Stimulated activated effector memory CD8-positive, alpha-beta T cell treated with anti-CD3 and anti-CD28 coated beads, Interleukin-12 subunit alpha, Interleukin-12 subunit beta, amount 100 ng/mL, for 72 hours (primary cell): ENCODE measurements around the gene DEFB124.
"Not testable (repeated sequence)": the region's sequence is repeated elsewhere in the genome, so short reads cannot be mapped to it uniquely, and the experiment has no call there.

ENCODE experiments used
- ATAC-seq: fragments of 150-1000 bp; cut with Tn5 transposase; 2 replicates; pipeline ENCODE4 v1.10.0; 2021
- DNase-seq, 2 donors: peaks; one replicate each; pipeline ENCODE4 v3.0.0; 2021 to 2022; ENCODE audit warnings: low spot score in 2 of 2
- H3K27ac Mint-ChIP-seq: one replicate; pipeline ENCODE4 v1.8.0; 2022; ENCODE audit warnings: mild to moderate bottlenecking, mixed read lengths
- H3K36me3 Mint-ChIP-seq: one replicate; pipeline ENCODE4 v1.8.0; 2022; ENCODE audit warnings: mild to moderate bottlenecking, mixed read lengths
- H3K4me1 Mint-ChIP-seq: one replicate; pipeline ENCODE4 v1.8.0; 2022; ENCODE audit warnings: mixed read lengths
- H3K4me3 Mint-ChIP-seq: one replicate; pipeline ENCODE4 v1.8.0; 2022; ENCODE audit warnings: mild to moderate bottlenecking, mixed read lengths
- H3K9me3 Mint-ChIP-seq: one replicate; pipeline ENCODE4 v1.8.0; 2022; ENCODE audit warnings: mixed read lengths

DEFB124 gene

GRCh38 chr20:31472395-31473330, 2.3 kb downstream of the DEFB124 start:
- Mint-ChIP-seq H3K4me3 (no peak overlapping the region), H3K9me3 (no peaks in the 10 kb centered on the region), H3K27ac (no peak overlapping the region), H3K4me1 (no peaks in the 10 kb centered on the region), H3K36me3 (no peaks in the 10 kb centered on the region)
- ATAC-seq: peak; percentile 28
- no peak for DNase-seq

GRCh38 chr20:31470946-31471345, 4.0 kb downstream of the DEFB124 start:
- not testable (repeated sequence) for H3K4me3 Mint-ChIP-seq, H3K9me3 Mint-ChIP-seq, DNase-seq, H3K27ac Mint-ChIP-seq, H3K4me1 Mint-ChIP-seq, H3K36me3 Mint-ChIP-seq, ATAC-seq

GRCh38 chr20:31454361-31454760, 20.6 kb downstream of the DEFB124 start:
- ATAC-seq: no peak
- Mint-ChIP-seq H3K4me1 (no peaks in the 10 kb centered on the region), H3K9me3 (no peaks in the 10 kb centered on the region), H3K4me3 (no peak overlapping the region), H3K36me3 (no peaks in the 10 kb centered on the region), H3K27ac (no peak overlapping the region)
- no peak for DNase-seq

GRCh38 chr20:31452575-31452974, 22.4 kb downstream of the DEFB124 start:
- Mint-ChIP-seq H3K4me3 (no peak overlapping the region), H3K4me1 (no peaks in the 10 kb centered on the region), H3K9me3 (no peaks in the 10 kb centered on the region), H3K27ac (no peak overlapping the region), H3K36me3 (no peaks in the 10 kb centered on the region)
- DNase-seq (no peak), ATAC-seq (no peak)

GRCh38 chr20:31449511-31450414, 25.2 kb downstream of the DEFB124 start:
- no peak overlapping the region for H3K4me3 Mint-ChIP-seq
- H3K4me1 Mint-ChIP-seq: no peaks in the 10 kb centered on the region
- H3K9me3 Mint-ChIP-seq: no peaks in the 10 kb centered on the region
- DNase-seq (no peak), ATAC-seq (no peak)
- no peak overlapping the region for H3K27ac Mint-ChIP-seq
- no peaks in the 10 kb centered on the region for H3K36me3 Mint-ChIP-seq

DNA sequence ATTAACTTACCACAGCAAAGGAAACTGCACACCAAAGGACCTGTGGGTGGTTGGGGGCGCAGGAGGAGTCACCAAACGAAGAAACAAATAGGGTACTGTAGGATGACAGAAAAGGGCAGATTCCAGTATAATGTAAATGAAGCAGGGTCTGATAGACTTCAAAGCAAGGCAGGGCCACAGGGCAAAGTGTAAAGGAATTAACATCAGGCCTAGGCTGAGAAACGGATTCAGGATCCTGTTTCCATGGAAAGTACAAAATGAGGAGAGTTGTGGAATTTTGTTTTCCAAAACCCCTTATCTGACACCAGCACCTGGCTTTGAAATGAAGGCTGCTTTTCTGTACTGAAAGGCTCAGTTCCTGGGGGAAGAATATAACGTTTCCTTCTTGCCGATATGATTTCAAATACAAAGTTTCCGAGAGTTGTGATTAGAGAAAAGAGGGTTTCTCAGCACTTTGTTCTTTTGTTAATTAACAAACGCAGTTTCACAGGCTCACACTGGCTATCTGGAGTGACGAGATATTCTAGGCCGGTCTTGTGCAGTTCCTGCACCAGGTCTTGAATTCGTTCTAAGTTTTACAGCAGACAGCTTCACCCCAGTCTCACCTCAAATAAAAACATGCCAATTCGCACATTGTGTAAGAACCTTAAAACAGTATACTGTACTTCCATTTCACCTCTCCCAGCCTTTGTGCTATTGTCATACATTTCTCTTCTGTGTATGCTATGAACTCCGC, 28.7 kb downstream of the DEFB124 start:
- H3K9me3 Mint-ChIP-seq: no peaks in the 10 kb centered on the region
- no peaks in the 10 kb centered on the region for H3K4me1 Mint-ChIP-seq
- H3K27ac Mint-ChIP-seq: no peak overlapping the region
- ATAC-seq: no peak
- no peaks in the 10 kb centered on the region for H3K36me3 Mint-ChIP-seq
- DNase-seq: no peak
- no peak overlapping the region for H3K4me3 Mint-ChIP-seq

DNA sequence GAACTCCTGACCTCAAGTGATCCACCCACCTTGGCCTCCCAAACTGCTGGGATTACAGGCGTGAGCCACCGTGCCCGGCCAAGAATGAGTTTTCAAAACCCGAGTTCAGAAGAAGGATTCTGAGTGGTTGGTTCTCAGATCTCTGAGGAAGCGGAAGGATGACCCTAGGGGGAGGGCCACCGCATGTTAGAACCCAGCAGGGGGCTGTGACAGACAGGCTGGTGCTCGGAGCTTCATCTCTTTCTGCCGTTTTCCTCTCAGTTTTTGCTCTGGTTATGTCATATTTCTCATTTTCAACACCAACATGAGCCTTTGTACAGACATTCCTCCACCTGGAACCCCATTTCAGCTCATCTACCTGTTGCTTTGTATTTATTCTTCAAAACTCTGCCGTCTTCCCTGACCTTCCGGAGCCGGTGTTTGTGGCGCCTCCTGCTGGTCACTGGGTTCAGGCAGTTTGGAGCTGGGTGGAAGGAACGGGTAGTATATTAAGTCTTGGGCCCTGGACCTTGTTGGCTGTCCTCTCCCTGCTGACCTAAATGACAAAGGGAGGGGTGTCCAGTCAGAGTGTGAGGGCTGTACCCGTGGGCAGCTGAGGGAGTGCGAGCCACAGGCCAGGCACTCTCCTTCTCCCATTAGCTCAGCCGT, 34.8 kb downstream of the DEFB124 start, which contains the start of gene DEFB123:
Gene DEFB123, plus strand, starts transcription at position 621 of the 648 bp plus-strand sequence. CDS start 67 bp downstream, outside the sequence.
- H3K9me3 Mint-ChIP-seq: no peaks in the 10 kb centered on the region

GRCh38 chr20:31430568-31431115, 44.3 kb downstream of the DEFB124 start:
- no peaks in the 10 kb centered on the region for H3K4me1 Mint-ChIP-seq
- no peaks in the 10 kb centered on the region for H3K36me3 Mint-ChIP-seq
- no peak overlapping the region for H3K27ac Mint-ChIP-seq
- DNase-seq (no peak), ATAC-seq (no peak)
- H3K9me3 Mint-ChIP-seq: peaks cover 3% of the 10 kb centered on the region
- no peak overlapping the region for H3K4me3 Mint-ChIP-seq

More for the DNA sequence above, 34.8 kb downstream of the DEFB124 start, which contains the start of gene DEFB123:
- no peak within 1 kb of the TSS for H3K27ac Mint-ChIP-seq
- H3K4me3 Mint-ChIP-seq: no peak within 1 kb of the TSS
- ATAC-seq (no peak), DNase-seq (no peak)
- no peaks in the 10 kb centered on the region for H3K36me3 Mint-ChIP-seq
- no peaks in the 10 kb centered on the region for H3K4me1 Mint-ChIP-seq

DNA sequence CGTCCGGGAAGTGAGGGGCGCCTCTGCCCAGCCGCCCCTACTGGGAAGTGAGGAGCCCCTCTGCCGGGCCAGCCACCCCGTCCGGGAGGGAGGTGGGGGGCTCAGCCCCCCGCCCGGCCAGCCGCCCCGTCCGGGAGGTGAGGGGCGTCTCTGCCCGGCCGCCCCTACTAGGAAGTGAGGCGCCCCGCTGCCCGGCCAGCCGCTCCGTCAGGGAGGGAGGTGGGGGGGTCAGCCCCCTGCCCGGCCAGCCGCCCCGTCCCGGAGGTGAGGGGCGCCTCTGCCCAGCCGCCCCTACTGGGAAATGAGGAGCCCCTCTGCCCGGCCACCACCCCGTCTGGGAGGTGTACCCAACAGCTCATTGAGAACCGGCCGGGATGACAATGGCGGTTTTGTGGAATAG, 47.4 kb downstream of the DEFB124 start:
- not testable (repeated sequence) for ATAC-seq

GRCh38 chr20:31426891-31427551, 47.9 kb downstream of the DEFB124 start:
- not testable (repeated sequence) for H3K27ac Mint-ChIP-seq, ATAC-seq, H3K9me3 Mint-ChIP-seq, H3K36me3 Mint-ChIP-seq, H3K4me3 Mint-ChIP-seq, DNase-seq, H3K4me1 Mint-ChIP-seq

More for the DNA sequence above, 47.4 kb downstream of the DEFB124 start:
- not testable (repeated sequence) for DNase-seq, H3K9me3 Mint-ChIP-seq, H3K36me3 Mint-ChIP-seq, H3K4me3 Mint-ChIP-seq, H3K27ac Mint-ChIP-seq, H3K4me1 Mint-ChIP-seq

GRCh38 chr20:31425797-31426196, 49.1 kb downstream of the DEFB124 start:
- DNase-seq (no peak), ATAC-seq (no peak)
- Mint-ChIP-seq H3K4me3 (no peak overlapping the region), H3K27ac (no peak overlapping the region), H3K36me3 (no peaks in the 10 kb centered on the region), H3K4me1 (no peaks in the 10 kb centered on the region), H3K9me3 (peaks cover 3% of the 10 kb centered on the region)

DNA sequence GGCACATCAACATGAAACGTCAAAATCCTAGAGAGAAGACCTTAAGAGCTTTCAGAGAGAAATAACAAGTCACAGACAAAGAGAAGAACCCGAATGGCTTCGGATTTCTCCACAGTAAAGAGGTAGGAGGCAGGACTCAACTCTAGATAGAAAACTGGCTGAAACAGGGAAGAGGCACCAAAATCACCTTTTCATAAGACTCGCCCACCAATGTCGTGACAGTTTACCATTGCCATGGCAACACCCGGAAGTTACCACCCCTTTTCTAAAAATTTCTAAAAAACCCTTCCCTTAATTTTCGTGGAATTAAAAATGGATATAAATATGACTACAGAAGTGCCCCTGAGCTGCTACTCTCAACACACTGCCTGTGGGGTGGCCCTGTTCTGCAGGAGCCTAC, 56.6 kb downstream of the DEFB124 start:
- Mint-ChIP-seq H3K4me1 (no peaks in the 10 kb centered on the region), H3K36me3 (no peaks in the 10 kb centered on the region), H3K27ac (no peak overlapping the region), H3K4me3 (no peak overlapping the region), H3K9me3 (no peaks in the 10 kb centered on the region)
- ATAC-seq (no peak), DNase-seq (no peak)

DNA sequence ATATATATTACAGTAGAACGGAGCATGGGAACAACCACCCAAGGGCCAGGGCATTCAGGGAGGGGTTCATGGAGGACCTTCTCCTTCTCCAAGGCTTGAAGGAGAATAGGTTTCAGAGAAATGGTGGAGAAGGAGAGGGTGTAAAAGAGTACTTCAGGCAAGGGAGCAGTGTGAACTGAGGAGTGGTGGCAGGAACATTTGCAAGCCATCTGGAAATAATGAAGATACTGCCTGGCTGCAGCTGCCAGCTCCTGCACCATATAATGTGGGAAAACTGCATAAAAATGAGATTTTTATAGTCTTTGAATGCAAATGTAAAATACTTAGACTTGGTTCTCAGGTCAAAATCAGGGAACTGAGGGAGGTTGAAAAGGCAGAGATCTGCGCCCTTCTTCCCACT, 59.3 kb downstream of the DEFB124 start:
- Mint-ChIP-seq H3K4me3 (no peak overlapping the region), H3K27ac (no peak overlapping the region), H3K36me3 (no peaks in the 10 kb centered on the region), H3K9me3 (no peaks in the 10 kb centered on the region), H3K4me1 (no peaks in the 10 kb centered on the region)
- DNase-seq (no peak), ATAC-seq (no peak)
